ENCODE data around the gene CENPO.

- no peak for TF ChIP-seq CTCF (conservative IDR thresholded peaks at IDR 0.05; ENCODE audit: low read length)
- TF ChIP-seq EZH2phosphoT487 (IDR thresholded peaks at IDR 0.05; ENCODE audit: borderline replicate concordance, low read depth, low read length): no peak
Observed at GRCh38 chr2:24809316-24810007, 16.2 kb downstream of the CENPO start.
